OCI-LY1 (cell line): Measurements from ENCODE around the gene OR6F1.

Experiments
- CTCF ChIP-seq: fragments of 200-600 bp; sonication (generic), shearing (Covaris generic); IDR thresholded peaks from 2 replicates; pipeline ENCODE4 v1.5.1; 2017; ENCODE audit warnings: mild to moderate bottlenecking, antibody characterized with exemption, low read length, moderate library complexity, mixed read lengths
- EZH2 ChIP-seq: fragments of 200-600 bp; sonication (generic), shearing (Covaris generic); IDR thresholded peaks from 2 replicates; pipeline ENCODE4 v1.8.0; 2017; ENCODE audit warnings: borderline replicate concordance, mixed run types, mild to moderate bottlenecking, antibody characterized with exemption, low read length, moderate library complexity, mixed read lengths

GRCh38 chr1:247741756-247742155, 25.3 kb upstream of the OR6F1 start:
- TF ChIP-seq CTCF (no peak), EZH2 (no peak)
